Common myeloid progenitor, CD34-positive (primary cell): Measurements from ENCODE around the gene RRP9.

Source experiments
- CTCF ChIA-PET: fragments of 350-600 bp; sonication (Branson Sonifier 250); formaldehyde crosslinking; loops from one replicate; lab custom pipeline; 2021; ENCODE audit warnings: antibody characterized with exemption; lab: Charles Lee
- POLR2A ChIA-PET: fragments of 350-600 bp; sonication (Branson Sonifier 250); formaldehyde crosslinking; loops from one replicate; lab custom pipeline; 2021; ENCODE audit warnings: antibody characterized with exemption; lab: Charles Lee
- DNase-seq, 3 donors: peaks; one replicate each; pipeline versions ENCODE4 v3.0.0 to v3.0.0-alpha.2; 2013
- H3K27ac ChIP-seq, 2 experiments: 1 replicate in 1 of 2; 2 replicates in 1 of 2; pipeline ENCODE4 v1.7.0; 2013; ENCODE audit warnings: inconsistent platforms in 2 of 2, low read length in 2 of 2, mild to moderate bottlenecking in 2 of 2, low read depth in 1 of 2, moderate library complexity in 1 of 2; ENCODE audit not compliant: severe bottlenecking in 2 of 2, insufficient read depth in 1 of 2, poor library complexity in 1 of 2
- H3K27me3 ChIP-seq, 5 experiments: replicated peaks in 2 of 5; 1 replicate in 3 of 5; 2 replicates in 2 of 5; pipeline versions ENCODE4 v1.6.1 to v1.7.0; 2013; ENCODE audit warnings: low read length in 4 of 5, mild to moderate bottlenecking in 2 of 5, moderate library complexity in 2 of 5, inconsistent platforms in 1 of 5; ENCODE audit not compliant: insufficient read depth in 5 of 5, control insufficient read depth in 4 of 5
- H3K36me3 ChIP-seq, 4 experiments: 1 replicate in 2 of 4; 2 replicates in 2 of 4; pipeline versions ENCODE4 v1.6.1 to v1.7.0; 2013; ENCODE audit warnings: low read length in 3 of 4, control low read depth in 1 of 4, mild to moderate bottlenecking in 1 of 4; ENCODE audit not compliant: control insufficient read depth in 4 of 4, insufficient read depth in 4 of 4
- H3K4me1 ChIP-seq, 4 experiments: 1 replicate in 3 of 4; 2 replicates in 1 of 4; pipeline versions ENCODE4 v1.6.1 to v1.7.1; 2013; ENCODE audit warnings: low read length in 3 of 4, mild to moderate bottlenecking in 3 of 4, control low read depth in 1 of 4, inconsistent platforms in 1 of 4, moderate library complexity in 1 of 4; ENCODE audit not compliant: control insufficient read depth in 4 of 4, insufficient read depth in 4 of 4; ENCODE audit errors: control extremely low read depth in 1 of 4
- H3K4me3 ChIP-seq, 7 experiments: 1 replicate in 4 of 7; 2 replicates in 3 of 7; pipeline versions ENCODE4 v1.5.1 to v1.7.0; 2013; ENCODE audit warnings: mild to moderate bottlenecking in 7 of 7, low read length in 6 of 7, moderate library complexity in 6 of 7, inconsistent platforms in 2 of 7, low read depth in 2 of 7, control low read depth in 1 of 7; ENCODE audit not compliant: insufficient read depth in 4 of 7, control insufficient read depth in 1 of 7; ENCODE audit errors: extremely low read depth in 1 of 7
- H3K9me3 ChIP-seq, 5 experiments: 1 replicate in 4 of 5; 2 replicates in 1 of 5; pipeline versions ENCODE4 v1.6.1 to v1.7.1; 2013; ENCODE audit warnings: low read length in 4 of 5, mild to moderate bottlenecking in 2 of 5, inconsistent platforms in 1 of 5, low read depth in 1 of 5, moderate library complexity in 1 of 5; ENCODE audit not compliant: control insufficient read depth in 4 of 5, insufficient read depth in 2 of 5; ENCODE audit errors: control extremely low read depth in 1 of 5
- WGBS: methylation state at CpG from one replicate; pipeline ENCODE4 v1.1.5; 2013; ENCODE audit not compliant: insufficient coverage; 5-methylcytosine and 5-hydroxymethylcytosine counted together

RRP9 gene

DNA sequence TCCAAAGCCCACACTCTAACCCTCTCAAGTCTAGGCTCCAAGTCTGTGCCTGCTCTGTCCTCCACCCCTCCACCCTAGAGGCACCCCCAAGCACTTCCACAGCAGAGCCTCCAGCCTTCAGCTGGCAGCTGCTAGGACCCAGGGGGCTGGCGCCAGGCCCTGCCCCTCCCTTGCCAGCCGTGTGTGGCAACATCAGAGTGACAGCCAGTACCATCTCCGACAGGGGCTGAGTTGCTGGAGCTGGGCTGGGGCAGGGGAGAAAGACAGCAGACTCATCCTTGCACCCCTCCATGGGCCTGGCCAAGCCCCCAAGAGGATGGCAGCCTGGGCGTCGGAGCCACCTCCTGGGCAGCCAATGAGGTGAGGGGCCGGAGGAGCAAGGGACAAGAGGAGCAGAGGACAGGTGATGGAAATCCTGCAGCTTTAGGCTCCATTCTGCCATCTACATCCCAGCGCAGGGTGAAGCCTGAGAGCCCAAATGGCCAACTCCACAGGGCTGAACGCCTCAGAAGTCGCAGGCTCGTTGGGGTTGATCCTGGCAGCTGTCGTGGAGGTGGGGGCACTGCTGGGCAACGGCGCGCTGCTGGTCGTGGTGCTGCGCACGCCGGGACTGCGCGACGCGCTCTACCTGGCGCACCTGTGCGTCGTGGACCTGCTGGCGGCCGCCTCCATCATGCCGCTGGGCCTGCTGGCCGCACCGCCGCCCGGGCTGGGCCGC is 13.6 kb upstream of the RRP9 start, which contains the start of gene GPR62:
Gene GPR62, plus strand, starts transcription at position 207 of the 718 bp plus-strand sequence. Its CDS starts 272 bp downstream, at position 479.
- Histone ChIP-seq H3K4me3 (peak within 1 kb of the TSS; percentile 19 to 69 (median 56)), H3K9me3 (peaks cover 0 to 6% (median 0%) of the 10 kb centered on the region in 5 experiments), H3K4me1 (peaks cover 0 to 24% (median 19%) of the 10 kb centered on the region in 4 experiments), H3K27ac (no peak within 1 kb of the TSS), H3K36me3 (no peaks in the 10 kb centered on the region), H3K27me3 (peaks cover 0 to 28% (median 24%) of the 10 kb centered on the region in 5 experiments)
- CTCF ChIA-PET = interaction anchor here (1.1 to 3.0 kb wide), 4 partner anchors 11 to 36 kb away, joined by 3 to 27 read pairs (median 4); partner anchors contain the start of gene PARP3
- POLR2A ChIA-PET = no interaction called here
- WGBS = 37% methylated on average over 31 of the region's 33 CpGs
- peak in 1 of 3 donors; percentile 28 for DNase-seq

DNA sequence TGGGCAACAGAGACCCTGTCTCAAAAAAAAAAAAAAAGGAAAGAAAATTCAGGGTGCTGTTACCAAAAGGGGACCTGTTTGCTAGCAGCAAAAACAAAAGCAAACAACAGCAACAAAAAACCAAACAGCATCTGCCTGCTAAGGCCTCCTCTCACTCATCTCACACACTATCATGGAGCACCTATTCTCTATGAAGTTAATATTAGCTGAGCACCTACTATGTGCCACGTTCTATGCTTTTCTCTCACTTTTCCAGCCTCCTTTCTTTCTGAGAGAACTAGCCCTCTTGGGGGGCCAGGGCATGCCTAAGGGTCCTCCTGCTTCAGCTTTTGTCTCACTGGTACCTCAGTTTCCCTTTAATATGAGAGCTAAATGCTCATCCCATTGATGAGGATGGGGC is 13.0 kb upstream of the RRP9 start:
- 100% methylated on average over 1 of the region's 1 CpG for WGBS
- peaks cover 0 to 6% (median 0%) of the 10 kb centered on the region in 5 experiments for H3K9me3 ChIP-seq
- H3K4me3 ChIP-seq = no peak overlapping the region
- no peak for DNase-seq
- ChIA-PET CTCF (interaction anchor here (1.1 to 4.5 kb wide), 7 partner anchors 8 to 570 kb away, joined by 3 to 27 read pairs (median 4); partner anchors contain the start of genes ABHD14A, ABHD14B, MANF and PARP3), POLR2A (no interaction called here)
- peaks cover 0 to 28% (median 24%) of the 10 kb centered on the region in 5 experiments for H3K27me3 ChIP-seq
- peaks cover 0 to 24% (median 19%) of the 10 kb centered on the region in 4 experiments for H3K4me1 ChIP-seq
- H3K36me3 ChIP-seq = no peaks in the 10 kb centered on the region
- no peak overlapping the region for H3K27ac ChIP-seq

DNA sequence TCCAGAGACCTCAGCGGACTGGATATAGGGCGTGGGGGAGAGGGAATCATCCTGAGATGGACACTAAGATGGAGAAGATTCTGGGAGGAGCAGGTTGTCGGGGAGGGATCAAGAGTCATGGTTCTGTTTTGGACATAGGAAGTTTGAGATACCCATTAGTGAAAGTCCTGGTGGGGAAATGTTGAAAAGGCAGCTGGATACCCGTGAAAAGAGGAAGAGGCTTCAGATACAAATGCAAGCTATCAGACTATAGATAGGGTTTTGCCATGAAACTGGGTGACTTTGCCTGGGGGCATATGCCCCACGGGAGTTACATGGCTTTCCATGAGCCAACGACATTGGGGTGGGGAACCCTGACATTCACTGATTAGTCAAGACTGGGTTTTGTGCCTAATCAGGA is 12.4 kb upstream of the RRP9 start:
- 62% methylated on average over 6 of the region's 6 CpGs for WGBS
- H3K27ac ChIP-seq = no peak overlapping the region
- H3K4me1 ChIP-seq = peaks cover 0 to 24% (median 19%) of the 10 kb centered on the region in 4 experiments
- peak in 2 of 3 donors; percentile 50 to 60 for DNase-seq
- ChIA-PET POLR2A (no interaction called here), CTCF (interaction anchor here (1.2 to 4.5 kb wide), 6 partner anchors 8 to 569 kb away, joined by 3 to 27 read pairs (median 4); partner anchors contain the start of genes ABHD14A, ABHD14B, MANF and PARP3)
- no peaks in the 10 kb centered on the region for H3K36me3 ChIP-seq
- H3K4me3 ChIP-seq = no peak overlapping the region
- H3K27me3 ChIP-seq = peaks cover 0 to 26% (median 24%) of the 10 kb centered on the region in 5 experiments
- peaks cover 0 to 6% (median 0%) of the 10 kb centered on the region in 5 experiments for H3K9me3 ChIP-seq

DNA sequence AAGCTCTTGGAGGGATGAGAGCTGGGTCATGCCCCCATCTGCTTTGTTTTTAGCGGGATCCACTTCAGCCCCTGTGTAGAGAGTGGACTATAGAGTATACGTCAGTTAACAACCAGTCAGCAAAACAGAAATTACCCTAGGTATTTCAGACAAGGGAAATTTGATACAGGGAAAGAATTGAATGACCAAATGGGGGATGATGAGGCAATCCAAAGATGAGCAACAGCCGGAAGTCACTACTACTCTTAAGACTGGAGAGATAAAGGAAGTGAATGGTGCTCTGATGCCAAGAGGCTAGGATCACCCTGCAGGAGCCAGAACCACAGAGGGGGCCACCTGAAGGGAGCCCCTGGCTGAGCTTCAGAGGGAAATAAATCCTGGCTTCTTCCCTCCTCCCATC is 11.7 kb upstream of the RRP9 start:
- Histone ChIP-seq H3K4me1 (peaks cover 0 to 24% (median 19%) of the 10 kb centered on the region in 4 experiments), H3K4me3 (no peak overlapping the region), H3K27ac (no peak overlapping the region), H3K27me3 (peaks cover 0 to 26% (median 24%) of the 10 kb centered on the region in 5 experiments), H3K36me3 (no peaks in the 10 kb centered on the region), H3K9me3 (peaks cover 0 to 6% (median 0%) of the 10 kb centered on the region in 5 experiments)
- POLR2A ChIA-PET = no interaction called here
- DNase-seq = no peak
- CTCF ChIA-PET = interaction anchor here (1.1 to 4.5 kb wide), 5 partner anchors 9 to 569 kb away, joined by 3 to 27 read pairs (median 3); partner anchors contain the start of genes ABHD14A, ABHD14B, MANF and PARP3
- WGBS = no CpG with 5 or more reads among the region's 3 CpGs

DNA sequence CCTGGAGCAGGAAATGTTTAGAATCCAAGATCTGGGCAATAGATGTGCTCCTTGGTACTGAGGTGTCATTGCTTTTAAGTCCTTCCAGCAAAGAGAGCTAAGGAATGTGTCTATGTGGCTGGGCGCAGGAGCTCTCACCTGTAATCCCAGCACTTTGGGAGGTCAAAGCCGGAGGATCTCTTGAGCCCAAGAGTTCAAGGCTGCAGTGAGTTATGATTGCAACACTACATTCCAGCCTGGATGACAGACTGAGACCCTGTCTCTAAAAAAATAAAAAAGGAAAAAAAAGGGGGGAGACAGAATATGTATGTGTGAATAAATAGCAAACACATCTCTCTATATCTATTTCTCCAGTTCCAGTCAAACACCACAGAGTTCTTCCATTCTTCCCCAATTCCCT is 9.2 kb upstream of the RRP9 start:
- H3K27ac ChIP-seq = no peak overlapping the region
- peaks cover 0 to 6% (median 0%) of the 10 kb centered on the region in 4 experiments for H3K36me3 ChIP-seq
- ChIA-PET POLR2A (interaction anchor here (0.7 kb wide), 1 partner anchor 23 kb away, joined by 3 read pairs; no protein-coding TSS in a partner anchor), CTCF (interaction anchor here (0.6 to 4.5 kb wide), 3 partner anchors 8 to 311 kb away, joined by 3 to 23 read pairs (median 9); partner anchors contain the start of genes ABHD14A, ABHD14B and PARP3)
- peaks cover 0 to 20% (median 12%) of the 10 kb centered on the region in 5 experiments for H3K27me3 ChIP-seq
- H3K4me1 ChIP-seq = peaks cover 0 to 7% (median 4%) of the 10 kb centered on the region in 4 experiments
- no peak overlapping the region for H3K4me3 ChIP-seq
- DNase-seq = no peak
- H3K9me3 ChIP-seq = peaks cover 0 to 6% (median 0%) of the 10 kb centered on the region in 5 experiments
- WGBS = 100% methylated on average over 1 of the region's 2 CpGs

DNA sequence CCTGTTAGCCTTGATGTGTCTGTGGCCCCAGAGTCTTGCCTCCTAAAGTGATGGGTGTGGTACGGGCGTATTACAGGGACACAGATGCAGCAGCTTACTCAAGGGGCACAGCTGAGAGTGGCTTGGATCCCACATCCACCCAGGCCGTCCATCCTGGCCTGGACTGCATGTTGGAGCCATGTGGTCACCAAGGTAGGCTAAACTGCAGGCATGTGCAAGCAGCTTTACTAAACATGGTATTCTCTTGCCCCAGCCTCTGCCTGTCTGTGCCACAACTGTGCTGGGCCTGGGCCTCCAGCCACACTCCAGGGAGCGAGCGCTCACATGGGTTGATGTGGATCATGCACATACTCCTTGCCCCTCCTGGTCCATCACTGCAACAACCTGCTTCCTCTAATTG is 7.4 kb upstream of the RRP9 start:
- no peaks in the 10 kb centered on the region for H3K4me1 ChIP-seq
- no peak overlapping the region for H3K4me3 ChIP-seq
- ChIA-PET POLR2A (no interaction called here), CTCF (no interaction called here)
- 100% methylated on average over 5 of the region's 5 CpGs for WGBS
- no peak for DNase-seq
- H3K27ac ChIP-seq = no peak overlapping the region
- H3K27me3 ChIP-seq = peaks cover 0 to 6% (median 0%) of the 10 kb centered on the region in 5 experiments
- no peaks in the 10 kb centered on the region for H3K9me3 ChIP-seq
- peaks cover 0 to 11% (median 0%) of the 10 kb centered on the region in 4 experiments for H3K36me3 ChIP-seq
